ENCODE results near the gene CAMK1D. TPM values are rescaled to one million over a fixed set of nuclear protein-coding genes. Genes with fewer than 3 reads are reported as not detected.

Gene CAMK1D
- total RNA-seq, 1 experiment from 2014 or later, result 10.2 TPM

DNA sequence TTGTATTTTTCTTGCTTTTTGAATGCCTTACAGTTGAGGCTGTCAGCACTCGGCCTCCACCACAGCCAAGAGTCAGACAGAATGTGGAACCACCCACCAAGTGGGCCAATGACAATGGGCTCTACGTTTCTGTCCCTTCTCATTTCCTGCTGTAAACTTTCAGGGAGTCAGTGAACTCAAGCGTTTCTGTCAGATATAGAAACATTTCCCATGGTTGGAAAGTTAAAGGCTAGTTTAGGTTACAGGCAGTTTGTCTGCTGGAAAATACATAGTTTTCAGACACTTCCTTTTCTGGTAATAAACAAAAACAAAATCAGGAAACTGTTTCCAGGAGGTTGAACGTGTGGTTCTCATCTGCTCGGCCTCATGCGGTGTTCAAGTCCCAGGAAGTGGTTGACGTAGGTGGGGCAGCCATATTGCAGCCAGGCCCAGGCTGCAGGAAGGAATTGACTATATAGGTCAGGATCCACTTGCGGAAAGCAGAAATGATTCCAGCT is 245.1 kb downstream of the CAMK1D start:
- no peak for ATAC-seq
- no peak overlapping the region for H3K27ac Mint-ChIP-seq
- no peak overlapping the region for H3K4me3 Mint-ChIP-seq
- ChIA-PET POLR2A (no interaction called here), CTCF (no interaction called here)
- TF ChIP-seq RELA (CRISPR knock-in tag; IDR thresholded peaks at IDR 0.05; ENCODE audit: borderline replicate concordance) (no peak), MXD4 (CRISPR knock-in tag; IDR thresholded peaks at IDR 0.05; ENCODE audit: borderline replicate concordance) (no peak), HMGXB4 (CRISPR knock-in tag; IDR thresholded peaks at IDR 0.05) (no peak), TCF7 (CRISPR knock-in tag; IDR thresholded peaks at IDR 0.05; ENCODE audit: low read depth) (no peak), SMAD3 (CRISPR knock-in tag; IDR thresholded peaks at IDR 0.05; ENCODE audit: borderline replicate concordance) (no peak), ARID4B (CRISPR knock-in tag; IDR thresholded peaks at IDR 0.05; ENCODE audit: borderline replicate concordance) (no peak), FOXK1 (CRISPR knock-in tag; IDR thresholded peaks at IDR 0.05) (no peak), ZNF138 (CRISPR knock-in tag; conservative IDR thresholded peaks at IDR 0.05) (no peak)
- TF ChIP-seq, protein P1, sequence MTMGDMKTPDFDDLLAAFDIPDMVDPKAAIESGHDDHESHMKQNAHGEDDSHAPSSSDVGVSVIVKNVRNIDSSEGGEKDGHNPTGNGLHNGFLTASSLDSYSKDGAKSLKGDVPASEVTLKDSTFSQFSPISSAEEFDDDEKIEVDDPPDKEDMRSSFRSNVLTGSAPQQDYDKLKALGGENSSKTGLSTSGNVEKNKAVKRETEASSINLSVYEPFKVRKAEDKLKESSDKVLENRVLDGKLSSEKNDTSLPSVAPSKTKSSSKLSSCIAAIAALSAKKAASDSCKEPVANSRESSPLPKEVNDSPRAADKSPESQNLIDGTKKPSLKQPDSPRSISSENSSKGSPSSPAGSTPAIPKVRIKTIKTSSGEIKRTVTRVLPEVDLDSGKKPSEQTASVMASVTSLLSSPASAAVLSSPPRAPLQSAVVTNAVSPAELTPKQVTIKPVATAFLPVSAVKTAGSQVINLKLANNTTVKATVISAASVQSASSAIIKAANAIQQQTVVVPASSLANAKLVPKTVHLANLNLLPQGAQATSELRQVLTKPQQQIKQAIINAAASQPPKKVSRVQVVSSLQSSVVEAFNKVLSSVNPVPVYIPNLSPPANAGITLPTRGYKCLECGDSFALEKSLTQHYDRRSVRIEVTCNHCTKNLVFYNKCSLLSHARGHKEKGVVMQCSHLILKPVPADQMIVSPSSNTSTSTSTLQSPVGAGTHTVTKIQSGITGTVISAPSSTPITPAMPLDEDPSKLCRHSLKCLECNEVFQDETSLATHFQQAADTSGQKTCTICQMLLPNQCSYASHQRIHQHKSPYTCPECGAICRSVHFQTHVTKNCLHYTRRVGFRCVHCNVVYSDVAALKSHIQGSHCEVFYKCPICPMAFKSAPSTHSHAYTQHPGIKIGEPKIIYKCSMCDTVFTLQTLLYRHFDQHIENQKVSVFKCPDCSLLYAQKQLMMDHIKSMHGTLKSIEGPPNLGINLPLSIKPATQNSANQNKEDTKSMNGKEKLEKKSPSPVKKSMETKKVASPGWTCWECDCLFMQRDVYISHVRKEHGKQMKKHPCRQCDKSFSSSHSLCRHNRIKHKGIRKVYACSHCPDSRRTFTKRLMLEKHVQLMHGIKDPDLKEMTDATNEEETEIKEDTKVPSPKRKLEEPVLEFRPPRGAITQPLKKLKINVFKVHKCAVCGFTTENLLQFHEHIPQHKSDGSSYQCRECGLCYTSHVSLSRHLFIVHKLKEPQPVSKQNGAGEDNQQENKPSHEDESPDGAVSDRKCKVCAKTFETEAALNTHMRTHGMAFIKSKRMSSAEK (CRISPR knock-in tag; IDR thresholded peaks at IDR 0.05; ENCODE audit: borderline replicate concordance), result no peak
- TF ChIP-seq, protein P2, sequence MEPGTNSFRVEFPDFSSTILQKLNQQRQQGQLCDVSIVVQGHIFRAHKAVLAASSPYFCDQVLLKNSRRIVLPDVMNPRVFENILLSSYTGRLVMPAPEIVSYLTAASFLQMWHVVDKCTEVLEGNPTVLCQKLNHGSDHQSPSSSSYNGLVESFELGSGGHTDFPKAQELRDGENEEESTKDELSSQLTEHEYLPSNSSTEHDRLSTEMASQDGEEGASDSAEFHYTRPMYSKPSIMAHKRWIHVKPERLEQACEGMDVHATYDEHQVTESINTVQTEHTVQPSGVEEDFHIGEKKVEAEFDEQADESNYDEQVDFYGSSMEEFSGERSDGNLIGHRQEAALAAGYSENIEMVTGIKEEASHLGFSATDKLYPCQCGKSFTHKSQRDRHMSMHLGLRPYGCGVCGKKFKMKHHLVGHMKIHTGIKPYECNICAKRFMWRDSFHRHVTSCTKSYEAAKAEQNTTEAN (CRISPR knock-in tag; IDR thresholded peaks at IDR 0.05), result no peak
- TF ChIP-seq, protein P3, sequence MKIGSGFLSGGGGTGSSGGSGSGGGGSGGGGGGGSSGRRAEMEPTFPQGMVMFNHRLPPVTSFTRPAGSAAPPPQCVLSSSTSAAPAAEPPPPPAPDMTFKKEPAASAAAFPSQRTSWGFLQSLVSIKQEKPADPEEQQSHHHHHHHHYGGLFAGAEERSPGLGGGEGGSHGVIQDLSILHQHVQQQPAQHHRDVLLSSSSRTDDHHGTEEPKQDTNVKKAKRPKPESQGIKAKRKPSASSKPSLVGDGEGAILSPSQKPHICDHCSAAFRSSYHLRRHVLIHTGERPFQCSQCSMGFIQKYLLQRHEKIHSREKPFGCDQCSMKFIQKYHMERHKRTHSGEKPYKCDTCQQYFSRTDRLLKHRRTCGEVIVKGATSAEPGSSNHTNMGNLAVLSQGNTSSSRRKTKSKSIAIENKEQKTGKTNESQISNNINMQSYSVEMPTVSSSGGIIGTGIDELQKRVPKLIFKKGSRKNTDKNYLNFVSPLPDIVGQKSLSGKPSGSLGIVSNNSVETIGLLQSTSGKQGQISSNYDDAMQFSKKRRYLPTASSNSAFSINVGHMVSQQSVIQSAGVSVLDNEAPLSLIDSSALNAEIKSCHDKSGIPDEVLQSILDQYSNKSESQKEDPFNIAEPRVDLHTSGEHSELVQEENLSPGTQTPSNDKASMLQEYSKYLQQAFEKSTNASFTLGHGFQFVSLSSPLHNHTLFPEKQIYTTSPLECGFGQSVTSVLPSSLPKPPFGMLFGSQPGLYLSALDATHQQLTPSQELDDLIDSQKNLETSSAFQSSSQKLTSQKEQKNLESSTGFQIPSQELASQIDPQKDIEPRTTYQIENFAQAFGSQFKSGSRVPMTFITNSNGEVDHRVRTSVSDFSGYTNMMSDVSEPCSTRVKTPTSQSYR (CRISPR knock-in tag; IDR thresholded peaks at IDR 0.05), result no peak
- peaks cover 23% of the 10 kb centered on the region for H3K9me3 Mint-ChIP-seq
- peaks cover 3% of the 10 kb centered on the region; the same call in 1 of the 2 replicates for H3K4me1 Mint-ChIP-seq
- no peaks in the 10 kb centered on the region for H3K27me3 Mint-ChIP-seq (ENCODE audit: low read depth)
- H3K36me3 Mint-ChIP-seq, result peaks cover 11% of the 10 kb centered on the region
- DNase-seq (ENCODE audit: low spot score), result no peak

Data from WTC11 (cell line).